Skeletal muscle cell (primary cell): ENCODE measurements around the gene DPH2.

Source experiments
- DNase-seq: peaks from one replicate; pipeline ENCODE4 v3.0.0-alpha.2; 2010; ENCODE audit warnings: low read depth
- H3K4me3 ChIP-seq: 2 replicates; pipeline ENCODE4 v1.5.1; 2011; ENCODE audit warnings: low read depth, mild to moderate bottlenecking, control low read depth, low read length, moderate library complexity

DPH2 gene

GRCh38 chr1:43969746-43970466, at the start of gene DPH2:
TSS of gene DPH2 (plus strand) at chr1:43970010. CDS start at chr1:43970176, 166 bp downstream.
- peak within 1 kb of the TSS; percentile 98 for H3K4me3 ChIP-seq
- peak; percentile 89 for DNase-seq

- DNase-seq: no peak
- H3K4me3 ChIP-seq: no peak overlapping the region
Observed at GRCh38 chr1:43921022-43921421, 48.8 kb upstream of the DPH2 start.

- no peak overlapping the region for H3K4me3 ChIP-seq
- no peak for DNase-seq
Observed at GRCh38 chr1:43924516-43924915, 45.3 kb upstream of the DPH2 start.

GRCh38 chr1:43925846-43926245, 44.0 kb upstream of the DPH2 start:
- H3K4me3 ChIP-seq: no peak overlapping the region

GRCh38 chr1:43930168-43930948, 39.5 kb upstream of the DPH2 start:
- no peak for DNase-seq
- H3K4me3 ChIP-seq: no peak overlapping the region

More at GRCh38 chr1:43925846-43926245, 44.0 kb upstream of the DPH2 start:
- DNase-seq: no peak

- H3K4me3 ChIP-seq: no peak overlapping the region
- DNase-seq: no peak
Observed at GRCh38 chr1:43930949-43931275, 38.9 kb upstream of the DPH2 start.

GRCh38 chr1:43931711-43932660, 37.8 kb upstream of the DPH2 start:
- no peak overlapping the region for H3K4me3 ChIP-seq
- no peak for DNase-seq

GRCh38 chr1:43932786-43933385, 36.9 kb upstream of the DPH2 start:
- DNase-seq: no peak
- peak overlapping the region; percentile 51 for H3K4me3 ChIP-seq

GRCh38 chr1:43933386-43934100, 36.3 kb upstream of the DPH2 start, which contains the start of gene ARTN:
TSS of gene ARTN (plus strand) at chr1:43933801. CDS start at chr1:43935657, 1,856 bp downstream.
- H3K4me3 ChIP-seq: peak within 1 kb of the TSS; percentile 51
- no peak for DNase-seq

- no peak overlapping the region for H3K4me3 ChIP-seq
Observed at GRCh38 chr1:43934101-43934985, 35.5 kb upstream of the DPH2 start.

GRCh38 chr1:43934986-43935324, 34.9 kb upstream of the DPH2 start:
- no peak for DNase-seq
- H3K4me3 ChIP-seq: no peak overlapping the region

More at GRCh38 chr1:43934101-43934985, 35.5 kb upstream of the DPH2 start:
- DNase-seq: no peak

- H3K4me3 ChIP-seq: peak overlapping the region; percentile 29
Observed at GRCh38 chr1:43935711-43936427, 33.9 kb upstream of the DPH2 start.

GRCh38 chr1:43936431-43937151, 33.2 kb upstream of the DPH2 start:
- peak overlapping the region; percentile 32 for H3K4me3 ChIP-seq

More at GRCh38 chr1:43935711-43936427, 33.9 kb upstream of the DPH2 start:
- DNase-seq: no peak

GRCh38 chr1:43937179-43937865, 32.5 kb upstream of the DPH2 start:
- H3K4me3 ChIP-seq: no peak overlapping the region
- DNase-seq: no peak

More at GRCh38 chr1:43936431-43937151, 33.2 kb upstream of the DPH2 start:
- no peak for DNase-seq

GRCh38 chr1:43938383-43938782, 31.4 kb upstream of the DPH2 start:
- no peak for DNase-seq

More at GRCh38 chr1:43938383-43938782, 31.4 kb upstream of the DPH2 start:
- H3K4me3 ChIP-seq: no peak overlapping the region
